Neutrophil (primary cell): ENCODE data around the gene SLC17A9.

ENCODE experiments used
- H3K27ac ChIP-seq: fragments of 200-600 bp; sonication (generic); 2 replicates; pipeline ENCODE4 v1.5.1; 2016; ENCODE audit warnings: mild to moderate bottlenecking, moderate library complexity
- H3K27me3 ChIP-seq: fragments of 200-600 bp; sonication (generic); 2 replicates; pipeline ENCODE4 v1.6.0; 2016; ENCODE audit warnings: mild to moderate bottlenecking
- H3K36me3 ChIP-seq: fragments of 200-600 bp; sonication (generic); 2 replicates; pipeline ENCODE4 v1.5.1; 2017
- H3K4me1 ChIP-seq, 2 experiments: fragments of 200-600 bp in 1 of 2; sonication (generic) in 1 of 2; 1 replicate in 1 of 2; 2 replicates in 1 of 2; pipeline versions ENCODE4 v1.5.1 to v1.6.1; 2013 to 2016; ENCODE audit warnings: low read depth in 1 of 2, low read length in 1 of 2, mild to moderate bottlenecking in 1 of 2, moderate library complexity in 1 of 2; ENCODE audit not compliant: control insufficient read depth in 1 of 2, insufficient read depth in 1 of 2
- H3K4me3 ChIP-seq, 2 experiments: fragments of 200-600 bp in 1 of 2; sonication (generic) in 1 of 2; 1 replicate in 1 of 2; 2 replicates in 1 of 2; pipeline ENCODE4 v1.5.1; 2013 to 2016; ENCODE audit warnings: low read depth in 1 of 2, low read length in 1 of 2, mild to moderate bottlenecking in 1 of 2, moderate library complexity in 1 of 2
- H3K9me3 ChIP-seq: fragments of 200-600 bp; sonication (generic); 2 replicates; pipeline ENCODE4 v1.5.1; 2016
- CTCF ChIP-seq: fragments of 200-600 bp; sonication (generic); IDR thresholded peaks from 2 replicates; pipeline ENCODE4 v1.5.1; 2016; ENCODE audit warnings: antibody characterized with exemption

The SLC17A9 gene

GRCh38 chr20:62978561-62978943, 26.0 kb downstream of the SLC17A9 start:
- H3K27ac ChIP-seq: no peak overlapping the region
- peaks cover 100% of the 10 kb centered on the region for H3K27me3 ChIP-seq
- H3K36me3 ChIP-seq: no peaks in the 10 kb centered on the region
- no peak overlapping the region for H3K4me3 ChIP-seq
- H3K9me3 ChIP-seq: no peaks in the 10 kb centered on the region
- TF ChIP-seq CTCF: no peak
- peaks cover 0 to 4% of the 10 kb centered on the region in 2 experiments for H3K4me1 ChIP-seq

- Histone ChIP-seq H3K9me3 (no peaks in the 10 kb centered on the region), H3K4me1 (peaks cover 0 to 4% of the 10 kb centered on the region in 2 experiments), H3K4me3 (no peak overlapping the region), H3K36me3 (no peaks in the 10 kb centered on the region), H3K27ac (no peak overlapping the region), H3K27me3 (peaks cover 100% of the 10 kb centered on the region)
- TF ChIP-seq CTCF: no peak
Measured at GRCh38 chr20:62979310-62979709, 26.8 kb downstream of the SLC17A9 start.

GRCh38 chr20:62979876-62980373, 27.4 kb downstream of the SLC17A9 start:
- H3K36me3 ChIP-seq: no peaks in the 10 kb centered on the region
- peaks cover 0 to 4% of the 10 kb centered on the region in 2 experiments for H3K4me1 ChIP-seq
- H3K9me3 ChIP-seq: no peaks in the 10 kb centered on the region
- H3K4me3 ChIP-seq: no peak overlapping the region
- no peak overlapping the region for H3K27ac ChIP-seq
- H3K27me3 ChIP-seq: peaks cover 100% of the 10 kb centered on the region
- TF ChIP-seq CTCF: no peak

GRCh38 chr20:62980380-62980960, 28.0 kb downstream of the SLC17A9 start:
- H3K27me3 ChIP-seq: peaks cover 100% of the 10 kb centered on the region
- no peak overlapping the region for H3K4me3 ChIP-seq
- no peak overlapping the region for H3K27ac ChIP-seq
- no peaks in the 10 kb centered on the region for H3K9me3 ChIP-seq
- no peak for TF ChIP-seq CTCF
- H3K4me1 ChIP-seq: peaks cover 0 to 4% of the 10 kb centered on the region in 2 experiments
- no peaks in the 10 kb centered on the region for H3K36me3 ChIP-seq

GRCh38 chr20:62980970-62981369, 28.5 kb downstream of the SLC17A9 start:
- no peak for TF ChIP-seq CTCF
- no peaks in the 10 kb centered on the region for H3K9me3 ChIP-seq
- H3K27me3 ChIP-seq: peaks cover 100% of the 10 kb centered on the region
- H3K36me3 ChIP-seq: no peaks in the 10 kb centered on the region
- no peak overlapping the region for H3K4me3 ChIP-seq
- H3K27ac ChIP-seq: no peak overlapping the region
- H3K4me1 ChIP-seq: peaks cover 0 to 4% of the 10 kb centered on the region in 2 experiments
